RWPE1 (cell line): ENCODE data around the gene KRT17.
A peak's percentile ranks its signal among the peaks of the same experiment; 100 is the strongest.

Source experiments
- CTCF ChIA-PET: fragments of 350-600 bp; sonication (Branson Sonifier 250); formaldehyde crosslinking; extraction: SDS; loops from one replicate; lab custom pipeline; 2021; lab: Yijun Ruan, JAX
- POLR2A ChIA-PET: fragments of 400-600 bp; formaldehyde crosslinking; extraction: SDS; loops from one replicate; lab custom pipeline; 2020; ENCODE audit warnings: antibody characterized with exemption; ENCODE audit not compliant: low non-redundant PET; lab: Yijun Ruan, JAX
- DNase-seq: peaks from one replicate; pipeline ENCODE4 v3.0.0; 2012; ENCODE audit warnings: low spot score
- H3K27ac ChIP-seq: fragments of 450-650 bp; 2 replicates; pipeline ENCODE4 v1.5.1; 2017
- CTCF ChIP-seq: fragments of 450-650 bp; conservative IDR thresholded peaks from 2 replicates; pipeline ENCODE4 v1.5.1; 2017; ENCODE audit warnings: low read depth, mild to moderate bottlenecking

KRT17 gene

GRCh38 chr17:41583137-41584127, 40.9 kb downstream of the KRT17 start:
- no peak for DNase-seq
- POLR2A ChIA-PET: interaction anchor here (0.7 kb wide), 1 partner anchor 64 kb away, joined by 10 read pairs; no protein-coding TSS in a partner anchor
- TF ChIP-seq CTCF: no peak
- peak overlapping the region; percentile 100 for H3K27ac ChIP-seq
- CTCF ChIA-PET: interaction anchor here (0.6 to 1.9 kb wide), 9 partner anchors 18 to 235 kb away, joined by 3 to 9 read pairs (median 3); no protein-coding TSS in a partner anchor

- ChIA-PET POLR2A (interaction anchor here (0.7 kb wide), 1 partner anchor 54 kb away, joined by 4 read pairs; no protein-coding TSS in a partner anchor), CTCF (interaction anchor here (0.6 to 2.1 kb wide), 7 partner anchors 20 to 922 kb away, joined by 3 to 21 read pairs (median 4); no protein-coding TSS in a partner anchor)
- H3K27ac ChIP-seq: peak overlapping the region; percentile 100
- peak; percentile 17 for DNase-seq
These were observed 42.1 kb downstream of the KRT17 start for GRCh38 chr17:41582061-41582968.

DNA sequence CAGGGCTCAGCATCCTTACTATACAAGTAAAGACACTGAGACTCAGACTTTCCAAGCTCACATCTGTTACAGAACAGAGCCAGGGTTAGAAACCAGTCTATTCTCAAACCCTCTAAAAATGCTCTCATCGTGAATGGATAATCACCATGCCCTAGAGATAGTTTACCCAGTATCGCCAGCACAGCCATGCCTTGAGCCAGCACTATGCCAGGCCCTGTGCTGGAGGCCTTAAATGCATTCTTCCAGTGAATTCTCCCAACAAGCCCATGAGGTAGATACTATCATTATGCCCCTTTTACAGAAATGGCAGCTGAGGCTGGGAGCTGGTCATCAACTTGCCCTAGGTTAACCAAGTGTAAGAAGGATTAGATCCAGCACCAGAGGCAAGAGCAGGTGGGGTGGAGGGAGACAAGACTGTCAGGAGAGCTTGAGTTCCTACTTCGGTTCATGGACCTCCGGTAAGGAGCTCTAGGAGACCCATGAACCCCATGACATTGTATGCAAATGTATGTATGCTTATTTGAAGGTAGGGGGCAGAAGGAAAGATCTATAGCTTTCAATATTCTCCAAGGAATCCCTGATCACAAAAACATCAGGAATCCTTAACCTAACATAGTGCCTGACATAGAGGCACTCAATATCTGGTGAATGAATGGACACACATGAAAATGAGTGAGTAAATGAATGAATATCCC, 42.9 kb downstream of the KRT17 start:
- peak; percentile 28 for DNase-seq
- POLR2A ChIA-PET: interaction anchor here (0.7 to 1.0 kb wide), 3 partner anchors 37 to 70 kb away, joined by 3 to 5 read pairs (median 4); no protein-coding TSS in a partner anchor
- H3K27ac ChIP-seq: peak overlapping the region; percentile 100
- CTCF ChIA-PET: interaction anchor here (0.5 to 2.1 kb wide), 5 partner anchors 33 to 226 kb away, joined by 3 to 21 read pairs (median 6); no protein-coding TSS in a partner anchor
- TF ChIP-seq CTCF: no peak

DNA sequence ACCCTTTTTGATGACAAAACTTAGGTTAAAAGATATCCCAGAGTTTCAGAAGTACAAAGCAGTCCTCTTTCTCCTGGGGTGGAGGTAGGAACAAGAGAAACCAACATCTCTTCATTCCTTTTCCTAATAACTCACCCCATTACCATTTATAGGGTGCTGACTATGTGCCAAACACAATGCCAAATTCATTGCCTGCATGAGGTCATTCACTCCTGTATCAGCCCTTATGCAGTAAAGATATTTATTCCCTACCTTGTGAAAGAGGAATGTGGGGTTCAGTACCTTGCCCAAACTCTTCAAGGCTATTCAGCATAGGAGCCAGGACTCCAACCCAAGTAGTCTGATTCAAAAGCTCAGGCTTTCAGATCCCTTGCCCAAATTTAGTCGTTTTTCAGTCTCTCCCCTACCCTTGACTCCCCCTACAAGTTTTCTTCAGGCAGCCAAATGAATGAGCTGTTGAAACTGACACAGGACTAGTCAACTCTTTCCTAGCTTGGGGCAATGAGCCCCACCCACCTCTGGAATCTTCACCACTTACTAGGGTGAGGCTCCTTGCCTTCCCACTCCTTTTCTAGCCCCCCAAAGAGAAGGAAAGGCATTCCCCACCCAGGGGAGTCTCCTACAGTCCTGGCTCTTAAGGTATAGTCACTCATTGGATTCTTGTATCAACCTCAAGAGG, 43.5 kb downstream of the KRT17 start:
- H3K27ac ChIP-seq: peak overlapping the region; percentile 100
- POLR2A ChIA-PET: interaction anchor here (0.7 to 1.0 kb wide), 2 partner anchors 38 to 70 kb away, joined by 3 to 5 read pairs; no protein-coding TSS in a partner anchor
- peak; percentile 76 for DNase-seq
- no peak for TF ChIP-seq CTCF
- CTCF ChIA-PET: interaction anchor here (0.5 to 2.1 kb wide), 5 partner anchors 32 to 225 kb away, joined by 3 to 21 read pairs (median 6); no protein-coding TSS in a partner anchor

GRCh38 chr17:41580244-41580575, 44.2 kb downstream of the KRT17 start:
- TF ChIP-seq CTCF: no peak
- ChIA-PET POLR2A (no interaction called here), CTCF (interaction anchor here (0.5 to 2.3 kb wide), 13 partner anchors 8 to 83 kb away, joined by 3 to 28 read pairs (median 6); partner anchors contain the start of genes KRT16 and KRT17)
- DNase-seq: no peak
- peak overlapping the region; percentile 100 for H3K27ac ChIP-seq
